GM18517 (cell line): ENCODE measurements around the gene MYH7B.

Experiments used
- ATAC-seq: cut with Tn5 transposase; IDR thresholded peaks from one replicate; pipeline ENCODE4 v1.9.1; 2021; ENCODE audit warnings: mild to moderate bottlenecking, moderate library complexity; ENCODE audit not compliant: unreplicated experiment

MYH7B gene

GRCh38 chr20:35003211-35004031, 47.8 kb downstream of the MYH7B start:
- no peak for ATAC-seq

- ATAC-seq, result no peak
Observed at GRCh38 chr20:35004051-35004725, 48.5 kb downstream of the MYH7B start.

GRCh38 chr20:35004749-35005462, 49.2 kb downstream of the MYH7B start:
- no peak for ATAC-seq
